ENCODE measurements around the gene TMEM86A. TPM values are rescaled to one million over a fixed set of nuclear protein-coding genes. Genes with fewer than 3 reads are reported as not detected.

The TMEM86A gene
- total and polyA plus RNA-seq, 11 donors: 2.3 to 13.1 (median 4.7) TPM

DNA sequence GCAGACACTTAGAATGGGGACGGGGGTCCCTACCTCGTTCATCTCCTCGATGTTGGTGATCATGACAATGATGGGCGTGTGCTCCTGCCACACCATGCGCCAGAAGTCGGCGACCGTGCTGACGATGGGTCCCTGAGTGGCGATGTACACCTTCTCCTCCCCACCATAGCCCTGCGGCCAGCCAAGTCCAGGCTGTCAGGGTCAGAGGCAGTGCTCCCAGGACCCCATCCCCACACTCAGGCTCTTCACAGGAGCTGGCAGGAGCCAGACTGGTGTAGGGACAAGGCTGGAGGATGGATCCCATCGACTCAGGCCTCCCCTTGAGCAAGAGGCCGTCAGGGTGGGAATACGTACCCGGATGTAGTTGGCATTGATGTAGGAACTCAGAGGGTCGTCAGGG, 34.6 kb downstream of the TMEM86A start:
- H3K27me3 ChIP-seq: no peaks in the 10 kb centered on the region
- no peaks in the 10 kb centered on the region for H3K36me3 ChIP-seq
- 83 to 89% (median 87%) methylated on average over 14 to 16 of the region's 16 CpGs for WGBS, 4 donors
- no peaks in the 10 kb centered on the region for H3K4me1 ChIP-seq
- H3K4me3 ChIP-seq: no peak overlapping the region
- intact Hi-C loops (cut with DNase I): loop anchor here in 7 of 10 donors (5.0 to 10.0 kb wide), 5 partner anchors 188 to 618 kb away; partner anchors contain the start of gene SAA2 (in 1 of the 7)
- ATAC-seq (no peak), DNase-seq (no peak)
- H3K9me3 ChIP-seq: no peaks in the 10 kb centered on the region
- TF ChIP-seq POLR2A (IDR thresholded peaks at IDR 0.05): no peak
- TF ChIP-seq, protein P1, sequence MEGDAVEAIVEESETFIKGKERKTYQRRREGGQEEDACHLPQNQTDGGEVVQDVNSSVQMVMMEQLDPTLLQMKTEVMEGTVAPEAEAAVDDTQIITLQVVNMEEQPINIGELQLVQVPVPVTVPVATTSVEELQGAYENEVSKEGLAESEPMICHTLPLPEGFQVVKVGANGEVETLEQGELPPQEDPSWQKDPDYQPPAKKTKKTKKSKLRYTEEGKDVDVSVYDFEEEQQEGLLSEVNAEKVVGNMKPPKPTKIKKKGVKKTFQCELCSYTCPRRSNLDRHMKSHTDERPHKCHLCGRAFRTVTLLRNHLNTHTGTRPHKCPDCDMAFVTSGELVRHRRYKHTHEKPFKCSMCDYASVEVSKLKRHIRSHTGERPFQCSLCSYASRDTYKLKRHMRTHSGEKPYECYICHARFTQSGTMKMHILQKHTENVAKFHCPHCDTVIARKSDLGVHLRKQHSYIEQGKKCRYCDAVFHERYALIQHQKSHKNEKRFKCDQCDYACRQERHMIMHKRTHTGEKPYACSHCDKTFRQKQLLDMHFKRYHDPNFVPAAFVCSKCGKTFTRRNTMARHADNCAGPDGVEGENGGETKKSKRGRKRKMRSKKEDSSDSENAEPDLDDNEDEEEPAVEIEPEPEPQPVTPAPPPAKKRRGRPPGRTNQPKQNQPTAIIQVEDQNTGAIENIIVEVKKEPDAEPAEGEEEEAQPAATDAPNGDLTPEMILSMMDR (IDR thresholded peaks at IDR 0.05): no peak
- no peak overlapping the region for H3K27ac ChIP-seq

DNA sequence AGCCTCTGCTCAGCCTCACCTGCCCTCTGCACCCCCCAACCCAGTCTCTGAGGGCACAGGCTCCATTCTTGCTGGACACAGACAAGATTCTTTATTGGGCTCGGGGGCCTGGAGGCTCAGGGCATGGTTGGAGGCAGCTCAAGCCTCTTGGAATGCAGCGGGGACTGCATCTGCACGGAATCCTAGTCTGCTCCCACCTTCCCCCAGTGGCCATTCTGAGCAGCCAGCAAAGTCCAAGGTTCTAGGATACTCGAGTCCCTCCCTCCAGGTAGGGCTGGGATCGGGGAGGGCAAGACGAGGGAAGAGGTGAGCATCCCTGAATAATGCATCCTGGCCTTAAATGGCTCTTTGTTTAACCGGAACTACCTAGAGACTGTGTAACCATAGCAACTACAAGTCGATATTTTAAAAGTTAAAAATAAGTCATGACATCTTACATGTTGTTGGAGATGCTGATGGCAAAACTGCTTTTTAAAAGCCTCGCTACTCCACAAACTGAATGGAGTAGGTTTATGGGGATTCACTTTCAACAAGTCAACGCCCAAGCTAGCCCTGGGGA, 38.1 kb downstream of the TMEM86A start:
- Histone ChIP-seq H3K4me1 (no peaks in the 10 kb centered on the region), H3K27ac (no peak overlapping the region), H3K4me3 (no peak overlapping the region), H3K9me3 (no peaks in the 10 kb centered on the region), H3K27me3 (no peaks in the 10 kb centered on the region), H3K36me3 (no peaks in the 10 kb centered on the region)
- intact Hi-C loops (cut with DNase I): loop anchor here in 4 of 10 donors (10.0 kb wide), 3 partner anchors 192 to 622 kb away; partner anchors contain the start of gene SAA2 (in 1 of the 4)
- DNase-seq: no peak
- TF ChIP-seq, protein P1 (IDR thresholded peaks at IDR 0.05): no peak
- TF ChIP-seq POLR2A (IDR thresholded peaks at IDR 0.05): no peak
- WGBS, 4 donors: 57 to 64% (median 61%) methylated on average over 8 to 10 of the region's 10 CpGs
- ATAC-seq: no peak

DNA sequence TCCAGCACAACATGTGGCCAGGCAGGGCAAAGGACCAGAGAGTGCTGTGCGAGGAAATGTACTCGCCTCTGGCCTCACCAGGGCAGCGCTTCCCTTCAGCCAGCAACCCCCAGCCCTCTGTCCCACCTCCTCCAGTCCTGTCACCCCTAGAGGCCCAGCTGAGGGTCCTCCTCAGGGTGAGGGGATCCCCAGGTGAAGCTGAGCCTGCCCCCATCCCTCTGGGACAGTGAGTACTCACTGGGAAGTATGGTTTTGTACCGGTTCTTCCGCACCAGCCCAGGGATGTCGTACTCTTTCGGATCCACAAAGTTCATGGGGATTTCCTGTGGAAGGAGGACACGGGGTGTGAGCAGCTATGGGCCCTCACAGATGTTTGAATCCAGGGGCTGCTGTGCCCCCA, 39.1 kb downstream of the TMEM86A start:
- TF ChIP-seq, protein P1 (IDR thresholded peaks at IDR 0.05): no peak
- no peak for TF ChIP-seq POLR2A (IDR thresholded peaks at IDR 0.05)
- no peaks in the 10 kb centered on the region for H3K4me1 ChIP-seq
- WGBS, 4 donors: 88 to 93% (median 90%) methylated on average over 8 of the region's 8 CpGs
- no peak overlapping the region for H3K27ac ChIP-seq
- no peak overlapping the region for H3K4me3 ChIP-seq
- no peaks in the 10 kb centered on the region for H3K9me3 ChIP-seq
- intact Hi-C loops (cut with DNase I): loop anchor here in 4 of 10 donors (10.0 kb wide), 3 partner anchors 193 to 623 kb away; partner anchors contain the start of gene SAA2 (in 1 of the 4)
- DNase-seq (no peak), ATAC-seq (no peak)
- H3K27me3 ChIP-seq: no peaks in the 10 kb centered on the region
- no peaks in the 10 kb centered on the region for H3K36me3 ChIP-seq

DNA sequence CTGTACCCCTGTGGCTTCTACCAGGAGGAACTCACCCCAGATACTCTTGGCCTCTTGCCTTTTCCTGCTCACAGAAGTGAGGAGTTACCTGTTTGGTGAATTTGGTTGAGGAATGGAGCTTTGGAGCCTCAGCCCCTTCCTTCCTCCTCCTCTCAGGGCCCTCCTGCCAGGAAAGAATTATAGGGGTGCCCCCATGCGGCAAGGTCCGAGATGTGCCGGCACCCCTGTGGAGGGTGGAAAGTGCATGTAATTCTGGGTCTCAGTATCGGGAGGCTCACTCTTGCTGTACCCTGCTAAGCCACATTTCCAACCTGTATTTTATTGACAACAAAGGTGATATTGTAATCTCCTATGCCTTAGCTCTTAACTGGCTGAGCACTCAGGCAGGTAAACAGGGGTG, 41.1 kb downstream of the TMEM86A start:
- Histone ChIP-seq H3K4me1 (no peaks in the 10 kb centered on the region), H3K27me3 (no peaks in the 10 kb centered on the region), H3K4me3 (no peak overlapping the region), H3K36me3 (no peaks in the 10 kb centered on the region), H3K27ac (no peak overlapping the region), H3K9me3 (no peaks in the 10 kb centered on the region)
- 69 to 84% (median 81%) methylated on average over 4 of the region's 4 CpGs for WGBS, 4 donors
- TF ChIP-seq, protein P1 (IDR thresholded peaks at IDR 0.05): no peak
- no peak for TF ChIP-seq POLR2A (IDR thresholded peaks at IDR 0.05)
- intact Hi-C loops (cut with DNase I): loop anchor here in 4 of 10 donors (10.0 kb wide), 3 partner anchors 195 to 625 kb away; partner anchors contain the start of gene SAA2 (in 1 of the 4)
- no peak for DNase-seq
- no peak for ATAC-seq

Data from heart left ventricle (tissue), 16 donors.